SK-N-SH (cell line): Measurements from ENCODE around the gene FGFBP1. TPM values are rescaled to one million over a fixed set of nuclear protein-coding genes. Genes with fewer than 3 reads are reported as not detected.

Experiments used
- CTCF ChIA-PET: fragments of 300-600, 350-600 bp; formaldehyde crosslinking; extraction: SDS; loops from one replicate; lab custom pipeline; 2021; lab: Yijun Ruan, JAX
- POLR2A ChIA-PET: fragments of 350-600 bp; sonication (Branson Sonifier 250); formaldehyde crosslinking; extraction: SDS; loops from one replicate; lab custom pipeline; 2020; ENCODE audit warnings: antibody characterized with exemption, inconsistent platforms; lab: Yijun Ruan, JAX
- DNase-seq: peaks from one replicate; pipeline ENCODE4 v3.0.0; 2012
- H2AFZ ChIP-seq: fragments of 200-600 bp; sonication (generic); 2 replicates; pipeline ENCODE4 v1.8.1; 2016; ENCODE audit warnings: antibody characterized with exemption, mild to moderate bottlenecking, low read depth
- H3F3A ChIP-seq: fragments of 200-600 bp; sonication (generic); replicated peaks from 2 replicates; pipeline ENCODE3; 2016; ENCODE audit warnings: antibody characterized with exemption, mild to moderate bottlenecking; ENCODE audit not compliant: insufficient read depth
- H3K27ac ChIP-seq, 2 experiments: fragments of 200-500 bp in 1 of 2; fragments of 200-600 bp in 1 of 2; sonication (Bioruptor generic) in 1 of 2; sonication (generic), shearing (Covaris generic) in 1 of 2; 2 replicates each; pipeline versions ENCODE4 v1.5.1 to v1.6.1; 2014 to 2016; ENCODE audit warnings: low read depth in 2 of 2, inconsistent platforms in 1 of 2, low read length in 1 of 2, mild to moderate bottlenecking in 1 of 2, mixed read lengths in 1 of 2
- H3K27me3 ChIP-seq: fragments of 200-600 bp; sonication (generic), shearing (Covaris generic); 2 replicates; pipeline ENCODE4 v1.6.1; 2016; ENCODE audit warnings: mixed run types; ENCODE audit not compliant: insufficient read depth
- H3K36me3 ChIP-seq, 2 experiments: fragments of 200-500 bp in 1 of 2; fragments of 200-600 bp in 1 of 2; sonication (Bioruptor generic) in 1 of 2; sonication (generic) in 1 of 2; replicated peaks in 1 of 2; 2 replicates each; pipeline versions ENCODE3 to v1.5.1; 2014 to 2016; ENCODE audit warnings: low read length in 1 of 2, mild to moderate bottlenecking in 1 of 2; ENCODE audit not compliant: insufficient read depth in 2 of 2, control insufficient read depth in 1 of 2
- H3K4me1 ChIP-seq, 2 experiments: fragments of 200-500 bp in 1 of 2; fragments of 200-600 bp in 1 of 2; sonication (Bioruptor generic) in 1 of 2; sonication (generic), shearing (Covaris generic) in 1 of 2; 2 replicates each; pipeline versions ENCODE4 v1.5.1 to v1.6.1; 2014 to 2016; ENCODE audit warnings: low read depth in 1 of 2, low read length in 1 of 2, mixed run types in 1 of 2; ENCODE audit not compliant: insufficient read depth in 2 of 2, control insufficient read depth in 1 of 2
- H3K4me2 ChIP-seq: fragments of 200-600 bp; sonication (generic), shearing (Covaris generic); 2 replicates; pipeline ENCODE4 v1.6.1; 2017; ENCODE audit warnings: mixed run types
- H3K4me3 ChIP-seq, 2 experiments: fragments of 200-500 bp in 1 of 2; fragments of 200-600 bp in 1 of 2; sonication (Bioruptor generic) in 1 of 2; sonication (generic), shearing (Covaris generic) in 1 of 2; 2 replicates each; pipeline versions ENCODE4 v1.5.1 to v1.8.1; 2014 to 2016; ENCODE audit warnings: low read depth in 2 of 2, inconsistent platforms in 1 of 2, low read length in 1 of 2, mild to moderate bottlenecking in 1 of 2, mixed read lengths in 1 of 2, moderate library complexity in 1 of 2
- H3K79me2 ChIP-seq: fragments of 200-600 bp; sonication (generic); 2 replicates; pipeline ENCODE4 v1.8.1; 2017; ENCODE audit warnings: mild to moderate bottlenecking; ENCODE audit not compliant: insufficient read depth
- H3K9ac ChIP-seq: fragments of 200-600 bp; sonication (generic); 2 replicates; pipeline ENCODE4 v1.6.1; 2017; ENCODE audit warnings: mixed run types
- H3K9me2 ChIP-seq: fragments of 200-600 bp; sonication (generic); 2 replicates; pipeline ENCODE4 v1.6.1; 2017; ENCODE audit warnings: mixed run types
- H3K9me3 ChIP-seq: fragments of 200-600 bp; sonication (generic); 2 replicates; pipeline ENCODE4 v1.6.1; 2017; ENCODE audit warnings: mixed run types, mild to moderate bottlenecking, moderate library complexity
- H4K20me1 ChIP-seq: fragments of 200-600 bp; sonication (generic); 2 replicates; pipeline ENCODE4 v1.6.1; 2017; ENCODE audit warnings: mild to moderate bottlenecking, mixed run types; ENCODE audit not compliant: insufficient read depth
- CHD2 ChIP-seq: fragments of 150-350 bp; IDR thresholded peaks from 2 replicates; pipeline ENCODE4 v1.6.1; 2018; ENCODE audit warnings: low read length; ENCODE audit not compliant: partially characterized antibody
- CTCF ChIP-seq: fragments of 200-600 bp; sonication (generic); IDR thresholded peaks from 2 replicates; pipeline ENCODE4 v1.6.1; 2017; ENCODE audit warnings: antibody characterized with exemption, mild to moderate bottlenecking, moderate library complexity
- ELF1 ChIP-seq: IDR thresholded peaks from 2 replicates; pipeline ENCODE4 v1.4.0; 2012
- EZH2phosphoT487 ChIP-seq: fragments of 200-600 bp; sonication (generic); IDR thresholded peaks from 2 replicates; pipeline ENCODE4 v1.6.1; 2017; ENCODE audit warnings: low read depth, mixed run types, mild to moderate bottlenecking, antibody characterized with exemption, moderate library complexity, borderline replicate concordance
- FOSL2 ChIP-seq: IDR thresholded peaks from 2 replicates; pipeline ENCODE4 v1.4.0; 2012; ENCODE audit warnings: low read depth, mild to moderate bottlenecking, moderate library complexity, borderline replicate concordance
- FOXJ3 ChIP-seq: sonication (generic); formaldehyde crosslinking; IDR thresholded peaks from 2 replicates; pipeline ENCODE4 v1.5.1; 2020; ENCODE audit warnings: mild to moderate bottlenecking, missing genetic modification reagents
- GATA2 ChIP-seq: sonication (generic); formaldehyde crosslinking; IDR thresholded peaks from 2 replicates; pipeline ENCODE4 v1.5.0; 2020; ENCODE audit warnings: mild to moderate bottlenecking, missing genetic modification reagents
- JUND ChIP-seq: IDR thresholded peaks from 2 replicates; pipeline ENCODE4 v1.4.0; 2012
- MAX ChIP-seq: IDR thresholded peaks from 2 replicates; pipeline ENCODE4 v1.4.0; 2012; ENCODE audit warnings: low read depth
- MXI1 ChIP-seq: IDR thresholded peaks from 2 replicates; pipeline ENCODE4 v1.6.1; 2012; ENCODE audit warnings: mild to moderate bottlenecking, low read depth, low read length, improper control_type of control experiment
- NRF1 ChIP-seq: IDR thresholded peaks from 2 replicates; pipeline ENCODE4 v1.6.1; 2012; ENCODE audit warnings: low read depth, mild to moderate bottlenecking, low read length
- PBX3 ChIP-seq: IDR thresholded peaks from 2 replicates; pipeline ENCODE4; 2012
- RAD21 ChIP-seq: IDR thresholded peaks from 2 replicates; pipeline ENCODE4 v1.6.1; 2012; ENCODE audit warnings: mild to moderate bottlenecking, low read length
- RCOR1 ChIP-seq: fragments of 150-350 bp; IDR thresholded peaks from 2 replicates; pipeline ENCODE4 v1.6.1; 2017; ENCODE audit warnings: antibody characterized with exemption, low read length
- RFX5 ChIP-seq: IDR thresholded peaks from 2 replicates; pipeline ENCODE4 v1.6.1; 2012; ENCODE audit warnings: mild to moderate bottlenecking, improper control_type of control experiment, low read length
- SMC3 ChIP-seq: IDR thresholded peaks from 2 replicates; pipeline ENCODE4 v1.6.1; 2012; ENCODE audit warnings: low read depth, low read length, improper control_type of control experiment
- TAF1 ChIP-seq: IDR thresholded peaks from 2 replicates; pipeline ENCODE4 v1.6.1; 2012; ENCODE audit warnings: low read depth, mild to moderate bottlenecking, low read length, moderate library complexity, borderline replicate concordance
- TCF12 ChIP-seq: IDR thresholded peaks from 2 replicates; pipeline ENCODE4 v1.4.0; 2012
- TEAD4 ChIP-seq: IDR thresholded peaks from 2 replicates; pipeline ENCODE4 v1.4.0; 2012; ENCODE audit warnings: mild to moderate bottlenecking, borderline replicate concordance; ENCODE audit not compliant: insufficient read depth
- YY1 ChIP-seq: IDR thresholded peaks from 2 replicates; pipeline ENCODE4 v1.4.0; 2012; ENCODE audit warnings: low read depth, mild to moderate bottlenecking
- ZBTB33 ChIP-seq: IDR thresholded peaks from 2 replicates; pipeline ENCODE4 v1.4.0; 2012; ENCODE audit warnings: low read depth, borderline replicate concordance
- WGBS: methylation state at CpG from one replicate; pipeline ENCODE4 v1.1.6; 2017; ENCODE audit warnings: low lambda C conversion rate; 5-methylcytosine and 5-hydroxymethylcytosine counted together
- polyA plus RNA-seq, 3 experiments: library from polyadenylated mRNA; depleted of rRNA; stranded (reverse); fragments of >200 nt; gene quantifications; 2 replicates each; pipeline ENCODE4 v1.2.3, GENCODE V29; 2012

FGFBP1 gene
- polyA plus RNA-seq, 1 of the 3 experiments (the other 2 are of a cell fraction), result 0.13 TPM

- TF ChIP-seq JUND (no peak), YY1 (no peak), GATA2 (CRISPR knock-in tag) (no peak), RAD21 (no peak), RFX5 (no peak)
- TF ChIP-seq, all 33 proteins: peak for 0
Observed at GRCh38 chr4:15971068-15971801, 32.7 kb upstream of the FGFBP1 start (continued).

- TF ChIP-seq FOSL2 (no peak), TEAD4 (no peak), CHD2 (no peak), EZH2phosphoT487 (no peak), RCOR1 (no peak), ELF1 (no peak), MAX (no peak), FOXJ3 (CRISPR knock-in tag) (no peak), MXI1 (no peak), GATA2 (CRISPR knock-in tag) (no peak), SMC3 (no peak), TCF12 (no peak), CTCF (no peak), PBX3 (no peak), NRF1 (no peak), YY1 (no peak), ZBTB33 (no peak), TAF1 (no peak)
- no peaks in the 10 kb centered on the region for H3K9me3 ChIP-seq
- no peak overlapping the region for H3K4me2 ChIP-seq
- CTCF ChIA-PET, result interaction anchor here (1.2 to 1.3 kb wide), 2 partner anchors 33 to 163 kb away, joined by 4 read pairs; no protein-coding TSS in a partner anchor
- H3K79me2 ChIP-seq, result no peaks in the 10 kb centered on the region
- no peak overlapping the region for H3K4me3 ChIP-seq
- H3F3A ChIP-seq, result no peaks in the 10 kb centered on the region
- WGBS, result 58% methylated on average over 11 of the region's 11 CpGs
- no peaks in the 10 kb centered on the region for H3K4me1 ChIP-seq
- no peak for DNase-seq
- peaks cover under 1% of the 10 kb centered on the region; the same call in 1 of the 2 replicates for H3K27me3 ChIP-seq
- no peak overlapping the region for H2AFZ ChIP-seq
- H3K27ac ChIP-seq, result no peak overlapping the region
- H4K20me1 ChIP-seq, result no peaks in the 10 kb centered on the region
- no peaks in the 10 kb centered on the region for H3K36me3 ChIP-seq
- H3K9ac ChIP-seq, result no peak overlapping the region
- POLR2A ChIA-PET, result no interaction called here
- H3K9me2 ChIP-seq, result no peaks in the 10 kb centered on the region
Observed at GRCh38 chr4:15968551-15969300, 30.2 kb upstream of the FGFBP1 start.
